Endothelial cell of umbilical vein (primary cell): ENCODE data around the gene RCAN1. TPM values are rescaled to one million over a fixed set of nuclear protein-coding genes. Genes with fewer than 3 reads are reported as not detected.

ENCODE experiments used
- BruUV-seq: library from RNA; stranded (reverse); fragments of 400-500 nt; replicated peaks from 2 replicates; lab custom pipeline; 2021; lab: Mats Ljungman, UMichigan
- CTCF ChIA-PET: fragments of 300-600, 350-600 bp; sonication (Branson Sonifier 250); formaldehyde crosslinking; loops from one replicate; lab custom pipeline; 2021; ENCODE audit warnings: antibody characterized with exemption, inconsistent platforms; lab: Charles Lee
- POLR2A ChIA-PET: fragments of 300-600, 350-600 bp; sonication (Branson Sonifier 250); formaldehyde crosslinking; loops from one replicate; lab custom pipeline; 2021; ENCODE audit warnings: antibody characterized with exemption, inconsistent platforms; lab: Charles Lee
- DNase-seq: peaks from one replicate; pipeline ENCODE4 v3.0.0-alpha.2; 2011; ENCODE audit warnings: low read depth, low spot score
- FAIRE-seq: peaks from 2 replicates; lab custom pipeline; 2011; peaks lifted over from hg19 to GRCh38; lab: Jason Lieb, UNC
- H2AFZ ChIP-seq: 2 replicates; pipeline ENCODE4 v1.6.0; 2012; ENCODE audit warnings: low read depth, low read length, control low read depth, inconsistent platforms
- H3K27ac ChIP-seq: 2 replicates; pipeline ENCODE4 v1.5.1; 2011; ENCODE audit warnings: low read depth, mild to moderate bottlenecking, control low read depth, low read length, moderate library complexity; ENCODE audit not compliant: insufficient read depth
- H3K27me3 ChIP-seq, 2 experiments: 2 replicates each; pipeline versions ENCODE4 v1.6.0 to v1.6.1; 2011; ENCODE audit warnings: low read length in 2 of 2, mixed read lengths in 1 of 2; ENCODE audit not compliant: control insufficient read depth in 2 of 2, insufficient read depth in 2 of 2
- H3K36me3 ChIP-seq, 2 experiments: 2 replicates in 1 of 2; 3 replicates in 1 of 2; pipeline ENCODE4 v1.5.1; 2011; ENCODE audit warnings: low read length in 2 of 2, mild to moderate bottlenecking in 1 of 2, moderate library complexity in 1 of 2; ENCODE audit not compliant: control insufficient read depth in 2 of 2, insufficient read depth in 2 of 2; ENCODE audit errors: extremely low read depth in 1 of 2
- H3K4me1 ChIP-seq: 3 replicates; pipeline ENCODE4 v1.5.1; 2011; ENCODE audit warnings: mild to moderate bottlenecking, low read length; ENCODE audit not compliant: control insufficient read depth, insufficient read depth; ENCODE audit errors: extremely low read depth
- H3K4me2 ChIP-seq: 2 replicates; pipeline ENCODE4 v1.6.1; 2011; ENCODE audit warnings: low read length, control low read depth, mixed read lengths; ENCODE audit not compliant: insufficient read depth
- H3K4me3 ChIP-seq, 3 experiments: fragments of 200-600 bp in 1 of 3; sonication (generic), shearing (Covaris generic) in 1 of 3; replicated peaks in 1 of 3; 2 replicates each; pipeline ENCODE4 v1.5.1; 2011 to 2016; ENCODE audit warnings: control low read depth in 3 of 3, low read length in 3 of 3, mild to moderate bottlenecking in 2 of 3, inconsistent platforms in 1 of 3, low read depth in 1 of 3, moderate library complexity in 1 of 3; ENCODE audit not compliant: insufficient read depth in 1 of 3
- H3K79me2 ChIP-seq: 2 replicates; pipeline ENCODE4 v1.6.0; 2012; ENCODE audit warnings: low read length, inconsistent platforms; ENCODE audit not compliant: control insufficient read depth, insufficient read depth
- H3K9ac ChIP-seq: replicated peaks from 2 replicates; pipeline ENCODE3; 2011; ENCODE audit warnings: low read length, control low read depth; ENCODE audit not compliant: insufficient read depth; ENCODE audit errors: extremely low read depth
- H3K9me1 ChIP-seq: replicated peaks from 3 replicates; pipeline ENCODE4 v1.6.0; 2011; ENCODE audit warnings: mild to moderate bottlenecking, low read length; ENCODE audit not compliant: control insufficient read depth, insufficient read depth; ENCODE audit errors: extremely low read depth
- H3K9me3 ChIP-seq: replicated peaks from 2 replicates; pipeline ENCODE4 v1.5.1; 2012; ENCODE audit warnings: low read length, inconsistent platforms; ENCODE audit not compliant: control insufficient read depth, insufficient read depth
- H4K20me1 ChIP-seq: replicated peaks from 2 replicates; pipeline ENCODE3; 2011; ENCODE audit warnings: mild to moderate bottlenecking, low read length; ENCODE audit not compliant: control insufficient read depth, insufficient read depth; ENCODE audit errors: extremely low read depth
- EZH2 ChIP-seq: IDR thresholded peaks from 2 replicates; pipeline ENCODE4 v1.6.1; 2012; ENCODE audit warnings: borderline replicate concordance, low read depth, mild to moderate bottlenecking, moderate library complexity, low read length, inconsistent platforms; ENCODE audit not compliant: severe bottlenecking
- FOS ChIP-seq: IDR thresholded peaks from 2 replicates; pipeline ENCODE4 v1.6.1; 2011; ENCODE audit warnings: mild to moderate bottlenecking, low read length, moderate library complexity, borderline replicate concordance; ENCODE audit not compliant: insufficient read depth
- JUN ChIP-seq: IDR thresholded peaks from 2 replicates; pipeline ENCODE4 v1.6.1; 2011; ENCODE audit warnings: borderline replicate concordance, low read depth; ENCODE audit not compliant: insufficient read length, insufficient read depth
- MAX ChIP-seq: IDR thresholded peaks from 2 replicates; pipeline ENCODE4 v1.6.1; 2011; ENCODE audit not compliant: insufficient read depth, insufficient read length
- MYC ChIP-seq: IDR thresholded peaks from one replicate; pipeline ENCODE4 v1.6.1; 2011; ENCODE audit warnings: mild to moderate bottlenecking, low read depth, low read length
- POLR2A ChIP-seq: IDR thresholded peaks from 2 replicates; pipeline ENCODE4 v1.6.1; 2012; ENCODE audit warnings: low read depth, mild to moderate bottlenecking, control low read depth, low read length
- POLR2AphosphoS5 ChIP-seq: IDR thresholded peaks from 2 replicates; pipeline ENCODE4 v1.6.1; 2012; ENCODE audit warnings: low read depth, mild to moderate bottlenecking, control low read depth, low read length, moderate library complexity; ENCODE audit not compliant: insufficient read depth
- dilution Hi-C: fragments of 300-500 bp; cut with MboI; formaldehyde crosslinking; loops from one replicate; pipeline ENCODE4 v1.15.0; 2019; ENCODE audit warnings: low sequenced_read_pairs; ENCODE audit not compliant: extremely low pct_ligation_motif_present
- intact Hi-C: fragments of 100-400 bp; cut with micrococcal nuclease; formaldehyde crosslinking; loops from one replicate; pipeline ENCODE4 v1.10.0; 2022
- polyA plus RNA-seq, 4 experiments: library from polyadenylated mRNA; depleted of rRNA in 3 of 4; stranded (reverse) in 3 of 4; unstranded in 1 of 4; fragments of >200 nt; gene quantifications; 2 replicates each; pipeline versions ENCODE4 v1.2.1 to v1.2.3, GENCODE V29; 2011 to 2012; ENCODE audit warnings: missing spikeins in 1 of 4
- total RNA-seq: library from RNA; stranded (reverse); gene quantifications from 2 replicates; pipeline ENCODE4 v1.2.3, GENCODE V29; 2021
- TF ChIP-seq, protein P1 (sequence below), 2 donors: IDR thresholded peaks; 1 replicate in 1 of 2; 2 replicates in 1 of 2; pipeline ENCODE4 v1.5.1; 2011; ENCODE audit warnings: low read length in 2 of 2, mild to moderate bottlenecking in 2 of 2, moderate library complexity in 2 of 2, control low read depth in 1 of 2, inconsistent platforms in 1 of 2, low read depth in 1 of 2; ENCODE audit not compliant: insufficient read depth in 1 of 2; ENCODE audit errors: extremely low read depth in 1 of 2

The RCAN1 gene
- total and polyA plus RNA-seq, 2 donors (not counting 3 experiments of a cell fraction or from before 2014, with no cell fraction given), result 9.7 to 16.5 TPM

GRCh38 chr21:34603710-34604057, 11.2 kb downstream of the RCAN1 start:
- FAIRE-seq, result no peak
- H4K20me1 ChIP-seq, result no peaks in the 10 kb centered on the region
- H3K4me2 ChIP-seq, result no peak overlapping the region
- intact Hi-C loops (loop anchor here (1.0 kb wide), 3 partner anchors 27 to 93 kb away; no protein-coding TSS in a partner anchor), dilution Hi-C loops (no loop called here)
- no peak overlapping the region for H3K4me3 ChIP-seq
- no peak overlapping the region for H2AFZ ChIP-seq
- H3K27ac ChIP-seq, result no peak overlapping the region
- POLR2A ChIA-PET, result no interaction called here
- TF ChIP-seq MYC (no peak), JUN (no peak), POLR2A (no peak), EZH2 (no peak), POLR2AphosphoS5 (no peak), FOS (no peak), MAX (no peak)
- TF ChIP-seq, protein P1, sequence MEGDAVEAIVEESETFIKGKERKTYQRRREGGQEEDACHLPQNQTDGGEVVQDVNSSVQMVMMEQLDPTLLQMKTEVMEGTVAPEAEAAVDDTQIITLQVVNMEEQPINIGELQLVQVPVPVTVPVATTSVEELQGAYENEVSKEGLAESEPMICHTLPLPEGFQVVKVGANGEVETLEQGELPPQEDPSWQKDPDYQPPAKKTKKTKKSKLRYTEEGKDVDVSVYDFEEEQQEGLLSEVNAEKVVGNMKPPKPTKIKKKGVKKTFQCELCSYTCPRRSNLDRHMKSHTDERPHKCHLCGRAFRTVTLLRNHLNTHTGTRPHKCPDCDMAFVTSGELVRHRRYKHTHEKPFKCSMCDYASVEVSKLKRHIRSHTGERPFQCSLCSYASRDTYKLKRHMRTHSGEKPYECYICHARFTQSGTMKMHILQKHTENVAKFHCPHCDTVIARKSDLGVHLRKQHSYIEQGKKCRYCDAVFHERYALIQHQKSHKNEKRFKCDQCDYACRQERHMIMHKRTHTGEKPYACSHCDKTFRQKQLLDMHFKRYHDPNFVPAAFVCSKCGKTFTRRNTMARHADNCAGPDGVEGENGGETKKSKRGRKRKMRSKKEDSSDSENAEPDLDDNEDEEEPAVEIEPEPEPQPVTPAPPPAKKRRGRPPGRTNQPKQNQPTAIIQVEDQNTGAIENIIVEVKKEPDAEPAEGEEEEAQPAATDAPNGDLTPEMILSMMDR (IDR thresholded peaks at IDR 0.05; ENCODE audit: extremely low read depth in 1 of 2, insufficient read depth in 1 of 2, low read depth in 1 of 2, low read length in 2 of 2), result no peak
- no peak for DNase-seq
- no peaks in the 10 kb centered on the region for H3K79me2 ChIP-seq
- no peaks in the 10 kb centered on the region for H3K9me3 ChIP-seq
- CTCF ChIA-PET, result interaction anchor here (0.7 to 13.7 kb wide), 28 partner anchors 10 to 680 kb away, joined by 3 to 394 read pairs (median 7); partner anchors contain the start of genes KCNE1 and RCAN1
- H3K9ac ChIP-seq, result no peak overlapping the region
- no peaks in the 10 kb centered on the region for H3K4me1 ChIP-seq
- no peaks in the 10 kb centered on the region for H3K9me1 ChIP-seq
- no peaks in the 10 kb centered on the region for H3K36me3 ChIP-seq
- no peaks in the 10 kb centered on the region for H3K27me3 ChIP-seq
- BruUV-seq, result no TSS peak
